OCI-LY1 (cell line): ENCODE results near the gene PBRM1.

Experiments used
- H2AFZ ChIP-seq: fragments of 200-600 bp; sonication (generic), shearing (Covaris generic); 2 replicates; pipeline ENCODE4 v1.6.0; 2014; ENCODE audit warnings: antibody characterized with exemption, mild to moderate bottlenecking, low read length
- H3F3A ChIP-seq: fragments of 200-600 bp; sonication (generic), shearing (Covaris generic); 2 replicates; pipeline ENCODE4 v1.6.0; 2014; ENCODE audit warnings: mild to moderate bottlenecking, antibody characterized with exemption, low read length, moderate library complexity; ENCODE audit not compliant: insufficient read depth
- H3K27ac ChIP-seq: fragments of 200-600 bp; sonication (generic); 2 replicates; pipeline ENCODE4 v1.5.1; 2014; ENCODE audit warnings: low read length, mixed run types, mild to moderate bottlenecking, low read depth; ENCODE audit not compliant: poor library complexity, severe bottlenecking
- H3K27me3 ChIP-seq: fragments of 200-600 bp; sonication (generic); 2 replicates; pipeline ENCODE4 v1.6.0; 2014; ENCODE audit warnings: antibody characterized with exemption, mild to moderate bottlenecking, low read length, moderate library complexity; ENCODE audit not compliant: insufficient read depth
- H3K36me3 ChIP-seq: fragments of 200-600 bp; sonication (generic); 2 replicates; pipeline ENCODE4 v1.6.1; 2014; ENCODE audit warnings: mild to moderate bottlenecking, antibody characterized with exemption, low read length, moderate library complexity, mixed read lengths; ENCODE audit not compliant: insufficient read depth
- H3K4me1 ChIP-seq: fragments of 200-600 bp; sonication (generic); 2 replicates; pipeline ENCODE4 v1.5.1; 2014; ENCODE audit warnings: mild to moderate bottlenecking, low read length, moderate library complexity; ENCODE audit not compliant: insufficient read depth, severe bottlenecking
- H3K4me2 ChIP-seq: fragments of 200-600 bp; sonication (generic), shearing (Covaris generic); 2 replicates; pipeline ENCODE4 v1.6.1; 2014; ENCODE audit warnings: low read length
- H3K4me3 ChIP-seq: fragments of 200-600 bp; sonication (generic); 2 replicates; pipeline ENCODE4 v1.5.1; 2014; ENCODE audit warnings: low read length, low read depth, mild to moderate bottlenecking, mixed read lengths; ENCODE audit not compliant: poor library complexity, severe bottlenecking
- H3K79me2 ChIP-seq: fragments of 200-600 bp; shearing (Covaris generic); 2 replicates; pipeline ENCODE4 v1.6.1; 2016; ENCODE audit warnings: mixed run types, low read length, mixed read lengths; ENCODE audit not compliant: insufficient read depth
- H3K9ac ChIP-seq: fragments of 200-600 bp; sonication (generic), shearing (Covaris generic); 2 replicates; pipeline ENCODE4 v1.6.1; 2014; ENCODE audit warnings: mild to moderate bottlenecking, low read length, mixed read lengths
- H3K9me2 ChIP-seq: fragments of 200-600 bp; sonication (generic), shearing (Covaris generic); 2 replicates; pipeline ENCODE4 v1.6.1; 2014; ENCODE audit warnings: low read depth, mild to moderate bottlenecking, low read length, mixed read lengths
- H3K9me3 ChIP-seq: fragments of 200-600 bp; shearing (Covaris generic); 2 replicates; pipeline ENCODE4 v1.6.1; 2014; ENCODE audit warnings: low read length, mixed read lengths
- H4K20me1 ChIP-seq: fragments of 200-600 bp; sonication (generic), shearing (Covaris generic); 2 replicates; pipeline ENCODE4 v1.6.0; 2016; ENCODE audit warnings: mild to moderate bottlenecking, low read length; ENCODE audit not compliant: insufficient read depth
- CTCF ChIP-seq: fragments of 200-600 bp; sonication (generic), shearing (Covaris generic); IDR thresholded peaks from 2 replicates; pipeline ENCODE4 v1.5.1; 2017; ENCODE audit warnings: mild to moderate bottlenecking, antibody characterized with exemption, low read length, moderate library complexity, mixed read lengths
- EZH2 ChIP-seq: fragments of 200-600 bp; sonication (generic), shearing (Covaris generic); IDR thresholded peaks from 2 replicates; pipeline ENCODE4 v1.8.0; 2017; ENCODE audit warnings: borderline replicate concordance, mixed run types, mild to moderate bottlenecking, antibody characterized with exemption, low read length, moderate library complexity, mixed read lengths

PBRM1 gene

GRCh38 chr3:52504977-52505376, 180.7 kb downstream of the PBRM1 start:
- H3K4me2 ChIP-seq: no peak overlapping the region
- no peak overlapping the region for H3K9ac ChIP-seq
- H3K79me2 ChIP-seq: no peaks in the 10 kb centered on the region
- H3K4me3 ChIP-seq: no peak overlapping the region
- H3K27ac ChIP-seq: no peak overlapping the region
- H3F3A ChIP-seq: no peaks in the 10 kb centered on the region
- peaks cover 4% of the 10 kb centered on the region for H3K27me3 ChIP-seq
- TF ChIP-seq CTCF: no peak
- no peak for TF ChIP-seq EZH2
- no peaks in the 10 kb centered on the region for H3K36me3 ChIP-seq
- H2AFZ ChIP-seq: no peak overlapping the region
- H3K4me1 ChIP-seq: no peaks in the 10 kb centered on the region
- H3K9me3 ChIP-seq: no peaks in the 10 kb centered on the region
- no peaks in the 10 kb centered on the region for H3K9me2 ChIP-seq
- H4K20me1 ChIP-seq: no peaks in the 10 kb centered on the region

GRCh38 chr3:52503788-52504424, 181.8 kb downstream of the PBRM1 start:
- no peaks in the 10 kb centered on the region for H3K36me3 ChIP-seq
- H3K4me1 ChIP-seq: no peaks in the 10 kb centered on the region
- peaks cover 4% of the 10 kb centered on the region for H3K27me3 ChIP-seq
- TF ChIP-seq EZH2: no peak
- no peak for TF ChIP-seq CTCF
- H3K9me3 ChIP-seq: no peaks in the 10 kb centered on the region
- no peaks in the 10 kb centered on the region for H3K79me2 ChIP-seq
- no peaks in the 10 kb centered on the region for H4K20me1 ChIP-seq
- no peak overlapping the region for H2AFZ ChIP-seq
- H3K4me3 ChIP-seq: no peak overlapping the region
- no peak overlapping the region for H3K4me2 ChIP-seq
- H3K27ac ChIP-seq: no peak overlapping the region
- H3K9ac ChIP-seq: no peak overlapping the region
- no peaks in the 10 kb centered on the region for H3K9me2 ChIP-seq
- no peaks in the 10 kb centered on the region for H3F3A ChIP-seq

- Histone ChIP-seq H2AFZ (no peak overlapping the region), H3K4me1 (no peaks in the 10 kb centered on the region), H3K9me3 (no peaks in the 10 kb centered on the region), H4K20me1 (no peaks in the 10 kb centered on the region), H3K36me3 (no peaks in the 10 kb centered on the region), H3K27me3 (peaks cover 1% of the 10 kb centered on the region), H3K27ac (no peak overlapping the region), H3K4me3 (no peak overlapping the region), H3K9me2 (no peaks in the 10 kb centered on the region), H3K9ac (no peak overlapping the region), H3F3A (no peaks in the 10 kb centered on the region), H3K79me2 (no peaks in the 10 kb centered on the region), H3K4me2 (no peak overlapping the region)
- no peak for TF ChIP-seq CTCF
- no peak for TF ChIP-seq EZH2
Observed at GRCh38 chr3:52502808-52503350, 182.8 kb downstream of the PBRM1 start.
